ENCODE data around the gene OR52K2. TPM values are rescaled to one million over a fixed set of nuclear protein-coding genes. Genes with fewer than 3 reads are reported as not detected.
"Not testable (repeated sequence)": the region's sequence is repeated elsewhere in the genome, so short reads cannot be mapped to it uniquely, and the experiment has no call there.

The OR52K2 gene
- total RNA-seq (2014; rRNA removed; shearing (Covaris generic)): not detected in 2 replicates
- not detected in 2 replicates for total RNA-seq (2022)
- not detected for Bru-seq, nascent RNA
- not detected for BruChase-seq, experiment 1, labeled RNA remaining after a 6-hour chase
- not detected for BruChase-seq, experiment 2, labeled RNA remaining after a 2-hour chase
- long read RNA-seq: 0 reads

GRCh38 chr11:4448995-4449394, at the start of gene OR52K2:
Gene OR52K2, plus strand, starts transcription at chr11:4449295. Its CDS starts 45 bp downstream, at chr11:4449340.
- ChIA-PET POLR2A (no interaction called here), CTCF (ENCODE audit: unreplicated experiment) (no interaction called here)
- no peak for DNase-seq (ENCODE audit: low spot score)
- Histone ChIP-seq H3K9me3 (ENCODE audit: low read length) (no peaks in the 10 kb centered on the region), H2AFZ (ENCODE audit: low read length) (no peak within 1 kb of the TSS), H3K4me1 (ENCODE audit: insufficient read depth, low read length, poor library complexity, severe bottlenecking) (no peaks in the 10 kb centered on the region), H3K4me2 (ENCODE audit: low read length) (no peak within 1 kb of the TSS), H3K27ac (ENCODE audit: low read depth, low read length, poor library complexity, severe bottlenecking) (no peak within 1 kb of the TSS), H4K20me1 (ENCODE audit: insufficient read depth, low read length) (no peaks in the 10 kb centered on the region), H3K4me3 (ENCODE audit: low read depth, low read length, poor library complexity, severe bottlenecking) (no peak within 1 kb of the TSS), H3K36me3 (ENCODE audit: insufficient read depth, low read length) (no peaks in the 10 kb centered on the region), H3K79me2 (ENCODE audit: insufficient read depth, low read depth, low read length) (no peaks in the 10 kb centered on the region), H3K9me2 (ENCODE audit: insufficient read depth, low read length) (no peaks in the 10 kb centered on the region)
- intact Hi-C loops (cut with micrococcal nuclease; ENCODE audit: unreplicated experiment): no loop called here
- no peak for TF ChIP-seq EZH2phosphoT487 (IDR thresholded peaks at IDR 0.05; ENCODE audit: borderline replicate concordance, low read depth, low read length)
- TF ChIP-seq CTCF (conservative IDR thresholded peaks at IDR 0.05; ENCODE audit: low read length): no peak
- BruUV-seq (replicated peaks): no TSS peak

DNA sequence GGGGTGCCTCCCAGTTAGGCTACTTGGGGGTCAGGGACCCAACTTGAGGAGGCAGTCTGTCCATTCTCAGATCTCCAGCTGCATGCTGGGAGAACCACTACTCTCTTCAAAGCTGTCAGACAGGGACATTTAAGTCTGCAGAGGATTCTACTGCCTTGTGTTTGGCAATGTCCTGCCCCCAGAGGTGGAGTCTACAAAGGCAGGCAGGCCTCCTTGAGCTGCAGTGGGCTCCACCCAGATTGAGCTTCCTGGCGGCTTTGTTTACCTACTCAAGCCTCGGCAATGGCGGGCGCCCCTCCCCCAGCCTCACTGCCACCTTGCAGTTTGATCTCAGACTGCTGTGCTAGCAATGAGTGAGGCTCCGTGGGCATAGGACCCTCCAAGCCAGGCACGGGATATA, 42.9 kb upstream of the OR52K2 start:
- CTCF ChIA-PET (ENCODE audit: unreplicated experiment); H4K20me1 ChIP-seq (ENCODE audit: insufficient read depth, low read length); H3K79me2 ChIP-seq (ENCODE audit: insufficient read depth, low read depth, low read length); H3K4me3 ChIP-seq (ENCODE audit: low read depth, low read length, poor library complexity, severe bottlenecking); H3K4me2 ChIP-seq (ENCODE audit: low read length); DNase-seq (ENCODE audit: low spot score); H3K9me3 ChIP-seq (ENCODE audit: low read length); H3K9me2 ChIP-seq (ENCODE audit: insufficient read depth, low read length); H3K4me1 ChIP-seq (ENCODE audit: insufficient read depth, low read length, poor library complexity, severe bottlenecking); H3K27ac ChIP-seq (ENCODE audit: low read depth, low read length, poor library complexity, severe bottlenecking); H3K36me3 ChIP-seq (ENCODE audit: insufficient read depth, low read length); H2AFZ ChIP-seq (ENCODE audit: low read length); intact Hi-C loops (cut with micrococcal nuclease; ENCODE audit: unreplicated experiment); BruUV-seq (replicated peaks); POLR2A ChIA-PET: not testable (repeated sequence)

DNA sequence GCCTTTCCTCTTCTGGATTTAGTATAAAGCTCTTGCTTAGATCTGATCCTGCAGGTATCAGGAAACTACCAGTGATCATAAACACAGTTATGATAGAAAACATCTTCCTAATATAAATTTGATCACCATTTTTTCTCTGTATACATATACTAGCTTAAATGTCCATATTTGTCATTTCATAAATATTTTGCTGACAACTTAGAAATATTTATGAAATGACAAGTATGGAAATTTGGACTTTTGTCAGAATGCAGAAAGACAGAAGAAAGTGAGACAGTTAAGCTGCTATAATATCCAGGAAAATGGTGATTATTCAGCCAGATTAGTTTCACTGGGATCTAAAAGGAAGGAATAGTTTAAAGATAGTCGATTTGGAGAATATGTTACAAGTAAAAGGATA, 32.8 kb upstream of the OR52K2 start:
- CTCF ChIA-PET (ENCODE audit: unreplicated experiment): no interaction called here
- Histone ChIP-seq H2AFZ (ENCODE audit: low read length) (no peak overlapping the region), H4K20me1 (ENCODE audit: insufficient read depth, low read length) (no peaks in the 10 kb centered on the region), H3K79me2 (ENCODE audit: insufficient read depth, low read depth, low read length) (no peaks in the 10 kb centered on the region), H3K4me2 (ENCODE audit: low read length) (no peak overlapping the region), H3K9me2 (ENCODE audit: insufficient read depth, low read length) (no peaks in the 10 kb centered on the region), H3K4me1 (ENCODE audit: insufficient read depth, low read length, poor library complexity, severe bottlenecking) (no peaks in the 10 kb centered on the region), H3K36me3 (ENCODE audit: insufficient read depth, low read length) (no peaks in the 10 kb centered on the region), H3K9me3 (ENCODE audit: low read length) (no peaks in the 10 kb centered on the region), H3K4me3 (ENCODE audit: low read depth, low read length, poor library complexity, severe bottlenecking) (no peak overlapping the region), H3K27ac (ENCODE audit: low read depth, low read length, poor library complexity, severe bottlenecking) (no peak overlapping the region)
- TF ChIP-seq EZH2phosphoT487 (IDR thresholded peaks at IDR 0.05; ENCODE audit: borderline replicate concordance, low read depth, low read length): no peak
- no peak for TF ChIP-seq CTCF (conservative IDR thresholded peaks at IDR 0.05; ENCODE audit: low read length)
- intact Hi-C loops (cut with micrococcal nuclease; ENCODE audit: unreplicated experiment): no loop called here
- POLR2A ChIA-PET: interaction anchor here (0.6 to 1.5 kb wide), 2 partner anchors 13 to 23 kb away, joined by 3 to 4 read pairs; partner anchors contain the start of gene TRIM21
- BruUV-seq (replicated peaks): no TSS peak
- no peak for DNase-seq (ENCODE audit: low spot score)
